Mesenchymal stem cell (in vitro differentiated cells and primary cell): Measurements from ENCODE around the gene CFAP300. TPM values are rescaled to one million over a fixed set of nuclear protein-coding genes. Genes with fewer than 3 reads are reported as not detected.

ENCODE experiments used
- DNase-seq: peaks from one replicate; pipeline ENCODE4 v3.0.0-alpha.2; 2013
- H2AFZ ChIP-seq: one replicate; pipeline ENCODE4 v1.6.1; 2013; ENCODE audit warnings: low read depth, mild to moderate bottlenecking, control low read depth, inconsistent platforms, low read length, moderate library complexity
- H2AK5ac ChIP-seq: 2 replicates; pipeline ENCODE4 v1.6.1; 2013; ENCODE audit warnings: low read length, moderate library complexity, mild to moderate bottlenecking, inconsistent platforms; ENCODE audit not compliant: severe bottlenecking
- H2BK120ac ChIP-seq: one replicate; pipeline ENCODE4 v1.6.1; 2013; ENCODE audit warnings: low read depth, mild to moderate bottlenecking, inconsistent platforms, low read length, moderate library complexity
- H2BK12ac ChIP-seq, 2 experiments: one replicate each; pipeline ENCODE4 v1.6.1; 2013; ENCODE audit warnings: inconsistent platforms in 2 of 2, low read length in 2 of 2, mild to moderate bottlenecking in 2 of 2, moderate library complexity in 2 of 2, control low read depth in 1 of 2
- H2BK15ac ChIP-seq: one replicate; pipeline ENCODE4 v1.6.1; 2013; ENCODE audit warnings: mild to moderate bottlenecking, low read depth, inconsistent platforms; ENCODE audit not compliant: poor library complexity, severe bottlenecking
- H2BK5ac ChIP-seq: 2 replicates; pipeline ENCODE4 v1.6.1; 2013; ENCODE audit warnings: low read depth, mild to moderate bottlenecking, low read length, control low read depth, inconsistent platforms; ENCODE audit not compliant: poor library complexity, severe bottlenecking
- H3K14ac ChIP-seq, 2 experiments: one replicate each; pipeline ENCODE4 v1.6.1; 2013; ENCODE audit warnings: inconsistent platforms in 2 of 2, low read length in 2 of 2, control low read depth in 1 of 2, mild to moderate bottlenecking in 1 of 2, moderate library complexity in 1 of 2
- H3K18ac ChIP-seq, 2 experiments: one replicate each; pipeline ENCODE4 v1.6.1; 2013; ENCODE audit warnings: inconsistent platforms in 2 of 2, low read length in 2 of 2, control low read depth in 1 of 2, low read depth in 1 of 2, mild to moderate bottlenecking in 1 of 2
- H3K23ac ChIP-seq, 2 experiments: one replicate each; pipeline ENCODE4 v1.6.1; 2013; ENCODE audit warnings: inconsistent platforms in 2 of 2, low read length in 2 of 2, mild to moderate bottlenecking in 2 of 2, moderate library complexity in 2 of 2, control low read depth in 1 of 2
- H3K27ac ChIP-seq: 2 replicates; pipeline ENCODE4 v1.5.1; 2013; ENCODE audit warnings: mild to moderate bottlenecking, moderate library complexity, low read length, control low read depth, inconsistent platforms; ENCODE audit not compliant: poor library complexity, severe bottlenecking
- H3K27me3 ChIP-seq, 2 experiments: 2 replicates each; pipeline versions ENCODE4 v1.6.1 to v1.7.0; 2013; ENCODE audit warnings: low read length in 2 of 2, mild to moderate bottlenecking in 2 of 2, moderate library complexity in 2 of 2, control low read depth in 1 of 2, inconsistent platforms in 1 of 2; ENCODE audit not compliant: control insufficient read depth in 1 of 2, insufficient read depth in 1 of 2
- H3K36me3 ChIP-seq, 2 experiments: 2 replicates each; pipeline versions ENCODE4 v1.6.1 to v1.7.0; 2013; ENCODE audit warnings: low read length in 2 of 2, control low read depth in 1 of 2, inconsistent platforms in 1 of 2, low read depth in 1 of 2, mild to moderate bottlenecking in 1 of 2; ENCODE audit not compliant: insufficient read depth in 2 of 2, control insufficient read depth in 1 of 2
- H3K4ac ChIP-seq, 2 experiments: one replicate each; pipeline ENCODE4 v1.6.1; 2013; ENCODE audit warnings: inconsistent platforms in 2 of 2, low read length in 2 of 2, mild to moderate bottlenecking in 2 of 2, moderate library complexity in 2 of 2, control low read depth in 1 of 2, low read depth in 1 of 2
- H3K4me1 ChIP-seq: 2 replicates; pipeline ENCODE4 v1.6.1; 2013; ENCODE audit warnings: low read depth, low read length, control low read depth; ENCODE audit not compliant: control insufficient read depth, insufficient read depth
- H3K4me2 ChIP-seq: 2 replicates; pipeline ENCODE4 v1.6.1; 2013; ENCODE audit warnings: low read length, mild to moderate bottlenecking, inconsistent platforms; ENCODE audit not compliant: poor library complexity, severe bottlenecking
- H3K4me3 ChIP-seq, 2 experiments: 2 replicates each; pipeline versions ENCODE4 v1.5.1 to v1.7.0; 2013; ENCODE audit warnings: low read length in 2 of 2, mild to moderate bottlenecking in 2 of 2, control low read depth in 1 of 2, low read depth in 1 of 2; ENCODE audit not compliant: insufficient read depth in 1 of 2
- H3K79me1 ChIP-seq: replicated peaks from 2 replicates; pipeline ENCODE4 v1.6.1; 2013; ENCODE audit warnings: mild to moderate bottlenecking, control low read depth, low read length, inconsistent platforms; ENCODE audit not compliant: poor library complexity, severe bottlenecking
- H3K9ac ChIP-seq: 2 replicates; pipeline ENCODE4 v1.7.0; 2013; ENCODE audit warnings: mild to moderate bottlenecking, low read length, moderate library complexity
- H3K9me3 ChIP-seq: 2 replicates; pipeline ENCODE4 v1.7.0; 2013; ENCODE audit warnings: mild to moderate bottlenecking, low read length; ENCODE audit not compliant: control insufficient read depth
- H4K8ac ChIP-seq: one replicate; pipeline ENCODE4 v1.6.1; 2013; ENCODE audit warnings: inconsistent platforms, mild to moderate bottlenecking, low read length, moderate library complexity
- H4K91ac ChIP-seq: one replicate; pipeline ENCODE4 v1.6.1; 2013; ENCODE audit warnings: mild to moderate bottlenecking, low read length, inconsistent platforms
- WGBS: methylation state at CpG from one replicate; pipeline ENCODE4 v1.1.7; 2013; ENCODE audit warnings: mixed read lengths; 5-methylcytosine and 5-hydroxymethylcytosine counted together
- polyA plus RNA-seq, 2 experiments: library from polyadenylated mRNA; stranded (reverse); fragments of 200-250 nt; gene quantifications; one replicate each; pipeline ENCODE4 v1.2.3, GENCODE V29; 2013

Gene CFAP300
- polyA plus RNA-seq (2013, experiment 1 of 2) = 1.9 TPM
- 2.2 TPM for polyA plus RNA-seq (2013, experiment 2 of 2)

GRCh38 chr11:102047305-102047924 lies at the start of gene CFAP300:
CFAP300 (plus strand) TSS chr11:102047437; CDS start chr11:102047471, 34 bp downstream.
- peak within 1 kb of the TSS; percentile 59 to 71 for H2BK12ac ChIP-seq
- H2BK15ac ChIP-seq = peak within 1 kb of the TSS; percentile 74
- peak within 1 kb of the TSS; percentile 96 for H3K9ac ChIP-seq
- peak within 1 kb of the TSS; percentile 92 for H2BK120ac ChIP-seq
- H4K8ac ChIP-seq = peak within 1 kb of the TSS; percentile 91
- no peaks in the 10 kb centered on the region for H3K36me3 ChIP-seq
- 7% methylated on average over 42 of the region's 45 CpGs for WGBS
- H3K4me3 ChIP-seq = peak within 1 kb of the TSS; percentile 65 to 86
- no peak within 1 kb of the TSS for H2AK5ac ChIP-seq
- no peaks in the 10 kb centered on the region for H3K9me3 ChIP-seq
- DNase-seq = peak; percentile 81
- H3K18ac ChIP-seq = peak within 1 kb of the TSS; percentile 90 to 96
- H3K14ac ChIP-seq = no peak within 1 kb of the TSS
- no peak within 1 kb of the TSS for H3K27ac ChIP-seq
- peak within 1 kb of the TSS in 1 of 2 experiments; percentile 73 for H3K4ac ChIP-seq
- peak within 1 kb of the TSS in 1 of 2 experiments; percentile 83 for H3K23ac ChIP-seq
- peaks cover 1% of the 10 kb centered on the region for H3K4me1 ChIP-seq
- H3K4me2 ChIP-seq = peak within 1 kb of the TSS; percentile 95
- H4K91ac ChIP-seq = peak within 1 kb of the TSS; percentile 53
- peaks cover 2% of the 10 kb centered on the region for H3K79me1 ChIP-seq
- H3K27me3 ChIP-seq = no peaks in the 10 kb centered on the region
- peak within 1 kb of the TSS; percentile 66 for H2AFZ ChIP-seq
- no peak within 1 kb of the TSS for H2BK5ac ChIP-seq

DNA sequence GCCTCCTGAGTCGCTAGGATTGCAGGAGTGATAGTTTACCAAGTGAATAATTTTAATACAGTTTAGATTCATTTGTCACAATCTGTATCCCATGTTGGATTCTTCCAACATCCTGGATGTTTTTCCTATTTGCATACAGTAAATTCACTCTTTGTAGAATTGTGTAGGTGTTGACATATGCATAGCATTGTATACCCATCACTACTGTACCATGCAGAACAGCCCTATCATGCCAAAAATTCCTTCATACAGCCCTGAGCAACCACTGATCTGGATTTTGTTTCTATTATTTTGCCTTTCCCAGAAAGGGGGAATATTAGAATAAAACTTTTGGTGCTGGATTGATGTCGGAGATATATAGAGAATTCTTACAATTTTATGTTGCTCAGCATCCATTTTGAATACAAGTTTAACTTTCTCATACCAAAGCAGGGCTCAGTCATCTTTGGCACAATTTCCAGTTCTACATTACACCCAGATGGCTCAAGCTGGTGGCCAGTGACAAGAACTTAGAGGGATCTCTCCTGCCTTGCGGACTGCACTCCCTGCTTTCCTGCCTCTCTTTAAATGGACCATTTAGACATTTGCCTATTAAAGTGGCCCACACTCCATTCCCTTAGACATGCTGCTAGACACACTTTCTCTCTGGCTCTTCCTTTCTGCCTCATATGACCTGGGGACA lies 45.4 kb upstream of the CFAP300 start:
- no peaks in the 10 kb centered on the region for H3K27me3 ChIP-seq
- no peak overlapping the region for H3K4me2 ChIP-seq
- H3K79me1 ChIP-seq = no peaks in the 10 kb centered on the region
- H2AK5ac ChIP-seq = no peak overlapping the region
- H3K4me1 ChIP-seq = no peaks in the 10 kb centered on the region
- no peak overlapping the region for H3K14ac ChIP-seq
- H3K4me3 ChIP-seq = no peak overlapping the region
- no peak overlapping the region for H2BK120ac ChIP-seq
- DNase-seq = no peak
- no peaks in the 10 kb centered on the region for H3K9me3 ChIP-seq
- no peak overlapping the region for H2BK15ac ChIP-seq
- no peak overlapping the region for H3K27ac ChIP-seq
- no peak overlapping the region for H2AFZ ChIP-seq
- no peak overlapping the region for H3K23ac ChIP-seq
- no peak overlapping the region for H2BK12ac ChIP-seq
- no peak overlapping the region for H3K4ac ChIP-seq
- no peak overlapping the region for H4K8ac ChIP-seq
- H4K91ac ChIP-seq = no peak overlapping the region
- peaks cover 0 to 11% of the 10 kb centered on the region in 2 experiments for H3K36me3 ChIP-seq
- WGBS = 98% methylated on average over 2 of the region's 3 CpGs
- no peak overlapping the region for H3K18ac ChIP-seq
- no peak overlapping the region for H3K9ac ChIP-seq
- no peak overlapping the region for H2BK5ac ChIP-seq

DNA sequence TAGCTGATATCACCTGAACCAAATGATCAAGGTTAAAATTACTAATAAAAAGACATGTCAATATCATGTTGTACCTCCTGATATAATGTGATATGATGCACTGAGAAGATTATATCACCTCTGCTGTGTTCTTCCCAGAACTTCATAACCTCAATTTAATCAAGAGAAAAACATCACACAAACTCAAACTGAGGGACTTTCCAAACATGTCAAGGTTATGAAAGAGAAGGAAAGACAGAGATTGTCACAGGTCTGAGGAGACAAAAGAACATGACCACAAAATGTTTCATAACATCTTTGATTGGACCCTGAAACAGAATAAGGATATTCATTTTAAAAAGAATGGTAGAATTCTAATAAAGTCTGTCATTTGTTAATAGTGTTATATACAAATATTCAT lies 43.0 kb upstream of the CFAP300 start:
- Histone ChIP-seq H4K91ac (no peak overlapping the region), H4K8ac (no peak overlapping the region), H2BK15ac (no peak overlapping the region), H3K18ac (no peak overlapping the region), H2AFZ (no peak overlapping the region), H3K4ac (no peak overlapping the region), H3K79me1 (no peaks in the 10 kb centered on the region), H3K4me1 (no peaks in the 10 kb centered on the region), H3K36me3 (peaks cover 0 to 5% of the 10 kb centered on the region in 2 experiments), H3K4me2 (no peak overlapping the region), H3K27me3 (no peaks in the 10 kb centered on the region), H2AK5ac (no peak overlapping the region), H3K27ac (no peak overlapping the region), H3K4me3 (no peak overlapping the region), H3K9ac (no peak overlapping the region), H3K9me3 (no peaks in the 10 kb centered on the region), H2BK5ac (no peak overlapping the region), H2BK12ac (no peak overlapping the region), H3K14ac (no peak overlapping the region), H3K23ac (no peak overlapping the region), H2BK120ac (no peak overlapping the region)
- no peak for DNase-seq

GRCh38 chr11:102005306-102005705 lies 41.9 kb upstream of the CFAP300 start:
- peaks cover 0 to 5% of the 10 kb centered on the region in 2 experiments for H3K36me3 ChIP-seq
- no peaks in the 10 kb centered on the region for H3K9me3 ChIP-seq
- H3K18ac ChIP-seq = no peak overlapping the region
- H3K4me3 ChIP-seq = no peak overlapping the region
- H3K4me1 ChIP-seq = no peaks in the 10 kb centered on the region
- H4K91ac ChIP-seq = peak overlapping the region; percentile 27
- no peak overlapping the region for H3K4ac ChIP-seq
- no peak overlapping the region for H3K4me2 ChIP-seq
- WGBS = 60% methylated on average over 1 of the region's 4 CpGs
- no peak overlapping the region for H3K27ac ChIP-seq
- H2BK5ac ChIP-seq = no peak overlapping the region
- H2AFZ ChIP-seq = no peak overlapping the region
- no peak overlapping the region for H2BK15ac ChIP-seq
- no peak overlapping the region for H4K8ac ChIP-seq
- H3K23ac ChIP-seq = no peak overlapping the region
- no peak overlapping the region for H2BK12ac ChIP-seq
- no peak for DNase-seq
- no peaks in the 10 kb centered on the region for H3K79me1 ChIP-seq
- no peak overlapping the region for H3K14ac ChIP-seq
- no peak overlapping the region for H3K9ac ChIP-seq
- no peak overlapping the region for H2BK120ac ChIP-seq
- H3K27me3 ChIP-seq = no peaks in the 10 kb centered on the region
- H2AK5ac ChIP-seq = no peak overlapping the region
